Measurements from ENCODE around the gene SERINC2.

The SERINC2 gene

DNA sequence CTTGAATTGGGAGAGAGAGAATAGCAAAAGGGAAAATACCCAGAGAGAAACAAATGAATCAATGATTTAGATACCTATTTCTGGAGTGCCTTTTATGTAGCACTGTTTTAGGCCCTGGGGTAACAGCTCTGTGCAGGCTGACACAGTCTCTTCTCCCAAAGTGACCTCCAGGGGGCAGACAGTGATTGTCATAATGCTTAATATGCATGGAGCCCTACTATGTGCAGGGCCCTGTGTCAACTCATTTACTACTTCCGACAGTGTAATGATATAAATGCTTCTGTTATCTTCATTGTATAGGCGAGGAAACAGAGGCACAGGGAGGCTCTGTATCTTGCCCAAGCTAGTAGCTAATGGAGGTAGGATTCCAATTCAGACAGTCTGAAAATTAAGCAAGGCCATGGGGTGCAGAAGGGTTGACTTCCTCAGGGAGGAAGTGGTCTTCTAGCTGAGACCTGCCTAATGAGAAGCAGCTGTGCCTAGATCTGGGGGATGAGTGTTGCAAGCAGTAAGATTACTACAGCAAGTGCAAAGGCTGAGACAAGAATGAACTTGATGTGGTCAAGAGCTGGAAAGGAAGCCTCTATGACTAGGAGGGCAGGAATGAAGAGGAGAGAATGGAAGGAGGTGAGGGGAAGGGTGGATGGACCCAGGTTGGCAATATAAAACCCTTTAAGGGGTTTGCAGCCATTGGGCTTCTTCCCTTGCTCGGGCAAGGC lies 16.2 kb upstream of the SERINC2 start:
- TF ChIP-seq, protein P1, sequence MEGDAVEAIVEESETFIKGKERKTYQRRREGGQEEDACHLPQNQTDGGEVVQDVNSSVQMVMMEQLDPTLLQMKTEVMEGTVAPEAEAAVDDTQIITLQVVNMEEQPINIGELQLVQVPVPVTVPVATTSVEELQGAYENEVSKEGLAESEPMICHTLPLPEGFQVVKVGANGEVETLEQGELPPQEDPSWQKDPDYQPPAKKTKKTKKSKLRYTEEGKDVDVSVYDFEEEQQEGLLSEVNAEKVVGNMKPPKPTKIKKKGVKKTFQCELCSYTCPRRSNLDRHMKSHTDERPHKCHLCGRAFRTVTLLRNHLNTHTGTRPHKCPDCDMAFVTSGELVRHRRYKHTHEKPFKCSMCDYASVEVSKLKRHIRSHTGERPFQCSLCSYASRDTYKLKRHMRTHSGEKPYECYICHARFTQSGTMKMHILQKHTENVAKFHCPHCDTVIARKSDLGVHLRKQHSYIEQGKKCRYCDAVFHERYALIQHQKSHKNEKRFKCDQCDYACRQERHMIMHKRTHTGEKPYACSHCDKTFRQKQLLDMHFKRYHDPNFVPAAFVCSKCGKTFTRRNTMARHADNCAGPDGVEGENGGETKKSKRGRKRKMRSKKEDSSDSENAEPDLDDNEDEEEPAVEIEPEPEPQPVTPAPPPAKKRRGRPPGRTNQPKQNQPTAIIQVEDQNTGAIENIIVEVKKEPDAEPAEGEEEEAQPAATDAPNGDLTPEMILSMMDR (IDR thresholded peaks at IDR 0.05; ENCODE audit: extremely low read depth, insufficient read depth, missing control alignments), result peak; percentile 33
- in situ Hi-C loops (cut with MboI; ENCODE audit: low pct_unique_long_range_greater_than_20kb, low sequenced_read_pairs, unreplicated experiment), result no loop called here
- no peak for DNase-seq (ENCODE audit: low spot score)

DNA sequence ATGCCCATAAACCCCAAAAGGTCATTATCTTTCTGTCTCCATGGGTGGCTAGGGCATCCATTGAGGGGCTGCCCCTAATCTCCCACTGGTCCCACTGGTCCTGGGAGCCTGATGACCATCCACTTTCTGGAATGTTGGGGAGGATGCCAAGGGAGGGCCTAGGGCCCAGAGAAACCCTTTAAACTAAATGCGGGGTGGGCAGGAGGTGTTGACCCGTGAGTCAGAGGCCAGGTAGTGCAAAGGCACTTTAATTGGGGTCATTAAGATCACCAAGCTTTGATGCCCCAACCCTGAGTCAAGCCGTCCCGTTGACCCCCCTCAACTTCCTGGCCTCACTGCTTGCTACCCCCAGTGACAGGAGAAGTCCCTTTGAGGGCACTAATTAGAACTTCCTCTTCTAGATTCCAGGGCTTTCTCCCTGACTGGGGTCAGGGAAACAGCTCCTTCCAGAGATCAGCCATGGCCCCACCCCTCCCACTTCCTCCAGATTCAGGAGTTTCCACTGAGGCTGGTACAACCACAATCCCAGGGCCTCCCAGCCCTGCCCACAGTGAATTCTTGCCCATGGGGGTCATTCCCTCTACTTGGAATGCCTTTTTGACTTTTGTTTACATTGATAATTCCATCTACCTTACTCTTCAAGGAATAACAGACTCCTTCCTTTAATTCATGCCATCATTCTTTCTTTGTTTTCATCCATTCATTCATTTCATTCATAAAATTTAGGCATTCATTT lies 15.5 kb upstream of the SERINC2 start:
- TF ChIP-seq, protein P1 (IDR thresholded peaks at IDR 0.05; ENCODE audit: extremely low read depth, insufficient read depth, missing control alignments), result no peak
- in situ Hi-C loops (cut with MboI; ENCODE audit: low pct_unique_long_range_greater_than_20kb, low sequenced_read_pairs, unreplicated experiment), result no loop called here
- DNase-seq (ENCODE audit: low spot score), result no peak

DNA sequence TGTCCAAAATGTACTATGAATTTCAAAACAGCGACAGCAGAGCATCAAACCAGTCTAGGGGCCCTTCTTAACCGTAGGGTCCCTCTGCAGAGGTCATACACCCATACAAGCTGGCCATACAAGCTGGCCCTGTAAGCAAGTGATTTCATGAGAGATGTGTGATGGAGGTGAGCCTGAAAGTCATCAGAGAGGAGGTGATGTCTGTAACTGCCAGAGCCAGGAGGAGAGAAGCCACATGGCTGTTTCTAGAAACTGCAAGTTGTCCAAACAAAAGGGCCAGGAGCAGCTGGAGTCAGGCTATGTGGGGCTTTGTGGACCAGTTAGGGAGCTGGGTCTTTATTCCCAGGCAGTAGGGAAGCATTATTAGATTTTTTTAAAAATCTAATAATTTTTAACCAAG lies 14.8 kb upstream of the SERINC2 start:
- no peak for DNase-seq (ENCODE audit: low spot score)
- in situ Hi-C loops (cut with MboI; ENCODE audit: low pct_unique_long_range_greater_than_20kb, low sequenced_read_pairs, unreplicated experiment), result no loop called here
- TF ChIP-seq, protein P1 (IDR thresholded peaks at IDR 0.05; ENCODE audit: extremely low read depth, insufficient read depth, missing control alignments), result no peak

DNA sequence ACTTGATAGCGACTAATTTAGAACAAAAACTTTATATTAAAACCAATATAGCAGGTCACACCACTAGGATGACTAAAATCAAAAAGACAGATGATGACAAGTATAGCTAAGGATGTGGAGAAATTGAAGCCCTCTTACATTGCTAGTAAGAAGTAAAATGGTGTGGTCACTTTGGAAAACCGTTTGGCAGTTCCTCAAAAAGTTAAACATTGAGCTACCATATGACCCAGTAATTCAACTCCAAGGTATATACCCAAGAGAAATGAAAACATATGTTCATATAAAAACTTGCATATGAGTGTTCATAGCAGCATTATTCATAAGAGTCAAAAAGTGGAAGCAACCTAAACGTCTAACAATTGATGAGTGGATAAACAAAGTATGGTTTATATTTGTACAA lies 13.0 kb upstream of the SERINC2 start:
- in situ Hi-C loops (cut with MboI; ENCODE audit: low pct_unique_long_range_greater_than_20kb, low sequenced_read_pairs, unreplicated experiment), result no loop called here
- TF ChIP-seq, protein P1 (IDR thresholded peaks at IDR 0.05; ENCODE audit: extremely low read depth, insufficient read depth, missing control alignments), result no peak
- no peak for DNase-seq (ENCODE audit: low spot score)

DNA sequence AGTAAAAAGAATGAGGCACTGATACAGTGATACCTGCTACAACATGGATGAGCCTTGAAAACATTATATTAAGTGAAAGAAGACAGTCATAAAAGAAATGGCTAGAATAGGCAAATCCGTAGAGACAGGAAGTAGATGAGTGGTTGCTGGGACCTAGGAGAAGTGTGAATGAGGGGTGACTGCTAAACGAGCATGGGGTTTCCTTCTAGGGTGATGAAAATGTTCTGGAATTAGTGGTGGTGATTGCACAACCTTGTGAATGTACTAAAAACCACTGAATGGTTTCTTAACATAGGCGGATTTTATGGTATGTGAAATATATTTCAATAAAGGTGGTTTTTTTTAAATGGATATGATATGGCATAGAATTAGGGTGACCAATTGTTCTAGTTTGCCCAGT lies 12.6 kb upstream of the SERINC2 start:
- TF ChIP-seq, protein P1 (IDR thresholded peaks at IDR 0.05; ENCODE audit: extremely low read depth, insufficient read depth, missing control alignments), result no peak
- no peak for DNase-seq (ENCODE audit: low spot score)
- in situ Hi-C loops (cut with MboI; ENCODE audit: low pct_unique_long_range_greater_than_20kb, low sequenced_read_pairs, unreplicated experiment), result no loop called here

DNA sequence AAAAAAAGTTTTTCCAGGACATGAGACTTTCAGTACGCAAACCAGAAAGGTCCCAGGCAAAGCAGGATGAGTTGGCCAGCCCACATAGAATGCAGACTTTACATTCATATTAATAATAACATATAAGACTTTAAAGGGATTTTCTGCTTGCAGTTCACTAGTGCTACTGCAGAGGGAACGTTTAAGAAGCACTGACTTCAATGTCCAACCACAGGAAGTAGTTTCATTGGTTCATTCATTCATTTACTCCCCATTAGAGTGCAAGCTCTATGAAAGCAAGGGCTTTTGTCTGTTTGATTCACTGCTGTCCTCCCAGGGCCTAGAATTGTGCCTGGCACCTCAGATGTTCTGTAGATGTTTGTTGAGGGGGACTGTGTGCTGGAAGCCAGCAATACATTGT lies 11.8 kb upstream of the SERINC2 start:
- TF ChIP-seq, protein P1 (IDR thresholded peaks at IDR 0.05; ENCODE audit: extremely low read depth, insufficient read depth, missing control alignments), result no peak
- in situ Hi-C loops (cut with MboI; ENCODE audit: low pct_unique_long_range_greater_than_20kb, low sequenced_read_pairs, unreplicated experiment), result no loop called here
- DNase-seq (ENCODE audit: low spot score), result no peak
